Activated CD4-positive, alpha-beta T cell treated with anti-CD3 and anti-CD28 coated beads, Interleukin-2, amount 50 U/mL, for 48 hours (primary cell): ENCODE results near the gene BANP.
A peak's percentile ranks its signal among the peaks of the same experiment; 100 is the strongest.

Source experiments
- DNase-seq, 2 experiments: peaks; one replicate each; pipeline ENCODE4 v3.0.0-alpha.2; 2020

The BANP gene

DNA sequence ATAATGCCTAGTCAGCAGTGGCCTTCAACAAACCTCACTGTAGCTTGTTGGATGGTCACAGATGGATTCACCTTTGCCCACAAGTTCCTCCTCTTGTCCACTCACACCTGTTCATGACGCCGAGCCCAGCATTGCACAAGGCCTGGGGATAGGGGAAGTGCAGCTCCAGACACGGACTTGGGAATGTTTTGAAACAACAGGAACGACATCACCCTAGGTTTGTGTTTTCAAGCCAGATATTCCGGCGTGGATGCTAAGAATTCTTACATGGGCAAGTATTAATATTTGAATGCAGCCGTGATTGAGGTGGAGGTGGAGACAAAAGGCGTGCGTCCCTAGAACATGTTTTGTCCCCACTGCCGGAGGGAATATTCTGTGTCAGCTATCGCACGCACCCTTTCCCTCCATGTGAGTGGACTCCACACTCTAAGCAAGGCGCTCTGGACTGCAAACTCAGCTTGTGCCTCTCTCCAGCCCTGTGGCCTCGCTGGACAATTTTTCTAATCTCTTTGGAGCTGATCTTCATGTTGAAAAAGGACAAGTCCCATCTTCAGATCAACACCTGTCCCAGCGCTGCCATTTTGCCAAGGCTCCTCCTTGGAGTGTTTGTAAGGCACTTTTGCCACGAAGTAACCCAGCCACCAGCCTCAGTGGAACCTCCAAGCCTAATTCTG, 2.0 kb upstream of the BANP start:
- DNase-seq: no peak

DNA sequence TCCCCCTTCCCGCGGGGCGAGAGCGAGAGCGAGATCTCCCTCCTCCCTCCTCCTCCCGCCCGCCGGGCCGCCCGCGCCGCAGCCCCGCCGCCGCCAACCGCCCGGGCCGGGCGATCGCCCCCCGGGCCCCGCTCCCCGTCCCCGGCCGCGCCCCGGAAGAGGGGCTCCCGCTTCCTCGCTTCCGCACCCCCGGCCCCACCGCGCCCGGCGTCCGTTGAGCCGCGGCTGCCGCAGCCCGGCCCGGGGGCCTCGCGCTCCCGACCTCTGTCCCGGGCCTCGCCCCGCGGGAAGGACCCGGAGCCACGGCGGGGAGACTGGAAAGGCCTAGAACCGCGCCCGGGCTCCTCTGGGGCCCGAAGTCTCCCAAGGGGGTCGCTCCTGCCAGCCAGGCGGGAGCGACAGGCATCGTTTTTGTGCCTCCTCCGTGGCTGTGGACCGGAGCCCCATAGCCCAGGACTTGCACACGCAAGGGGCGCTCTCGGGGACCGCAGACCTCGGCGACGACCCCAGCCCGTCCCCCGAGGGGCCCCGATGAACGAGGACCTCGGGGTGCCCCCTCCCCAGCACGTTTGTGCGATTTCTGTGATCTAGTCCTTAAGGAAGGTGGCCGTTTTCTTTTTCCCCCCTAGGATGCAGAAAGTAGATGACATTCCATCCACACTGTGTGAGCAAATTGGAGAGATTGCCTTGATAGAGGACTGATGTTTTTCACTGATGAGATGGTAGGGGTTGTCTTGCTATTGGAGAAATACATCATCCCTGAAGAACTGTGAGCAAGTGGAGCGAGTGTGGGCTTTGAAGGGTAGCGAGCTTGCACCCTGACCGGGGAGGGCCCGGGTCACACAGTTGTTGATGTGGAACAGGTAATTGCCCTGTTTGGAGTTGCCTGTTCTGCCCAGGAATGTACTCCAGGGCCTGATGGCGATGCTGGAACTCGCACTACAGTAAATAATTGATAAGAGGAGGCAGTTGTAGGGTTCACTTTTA, 611 bp downstream of the BANP start:
- peak; percentile 29 to 36 for DNase-seq

DNA sequence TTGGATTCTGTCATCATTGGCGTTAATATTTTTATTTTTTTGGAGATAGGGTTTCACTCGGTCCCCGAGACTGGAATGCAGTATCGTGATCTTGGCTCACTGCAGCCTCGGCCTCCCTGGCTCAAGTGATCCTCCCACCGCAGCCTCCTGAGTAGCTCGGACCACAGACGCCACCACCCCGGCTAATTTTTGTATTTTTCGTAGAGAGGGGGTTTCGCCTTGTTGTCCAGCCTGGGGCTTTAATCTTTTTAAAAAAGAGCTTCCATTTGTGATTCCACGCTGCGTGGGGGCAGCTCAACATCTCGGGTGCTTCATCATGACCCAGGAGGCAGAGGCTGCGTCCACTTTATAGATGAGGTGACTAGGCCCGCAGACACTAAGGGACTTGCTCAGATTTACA, 1.5 kb downstream of the BANP start:
- no peak for DNase-seq

- no peak for DNase-seq
These were observed 2.3 kb downstream of the BANP start for GRCh38 chr16:87953308-87954215.

DNA sequence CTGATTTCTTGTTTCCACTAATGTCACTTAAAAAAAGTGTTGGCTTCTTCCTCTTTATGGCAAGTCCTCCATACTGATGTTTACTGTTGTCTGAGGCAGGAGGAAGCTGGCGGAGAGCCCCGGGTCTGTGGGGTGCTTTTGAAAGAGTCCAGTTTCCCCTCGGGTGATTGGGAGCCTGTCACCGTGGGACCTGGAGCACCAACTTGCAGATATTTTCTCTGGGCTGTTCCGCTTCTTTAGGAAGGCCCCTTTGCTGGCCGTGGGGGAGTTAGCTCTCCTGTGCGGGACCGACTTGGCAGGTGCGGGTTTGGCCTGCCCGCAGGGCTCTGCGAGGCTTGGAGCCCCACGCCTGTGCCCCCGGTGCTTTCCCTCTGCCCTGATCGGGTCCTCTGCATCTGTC, 3.1 kb downstream of the BANP start:
- no peak for DNase-seq

DNA sequence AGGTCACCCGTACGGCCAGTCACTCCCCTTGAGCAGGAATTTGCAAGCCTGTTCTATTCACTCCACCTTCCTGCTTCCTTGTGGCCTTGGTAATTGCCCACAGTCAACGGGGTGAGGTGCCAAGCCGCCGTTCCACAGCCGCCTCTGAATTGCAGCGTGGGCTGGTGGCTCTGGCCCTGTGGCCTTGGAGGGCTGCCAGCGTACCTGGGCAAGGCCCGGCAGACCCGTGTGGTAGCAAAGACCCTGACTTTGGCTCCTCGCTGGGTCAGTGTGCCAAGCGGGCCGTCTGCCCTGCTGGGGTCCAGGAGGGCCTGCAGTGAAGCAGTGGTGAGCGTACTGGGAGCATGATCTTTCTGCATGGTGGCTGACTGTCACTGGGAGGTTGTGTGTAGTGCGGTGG, 3.6 kb downstream of the BANP start:
- DNase-seq: no peak

- no peak for DNase-seq
These were observed 4.3 kb downstream of the BANP start for GRCh38 chr16:87955302-87956097.

GRCh38 chr16:87956098-87956364, 4.8 kb downstream of the BANP start:
- DNase-seq: no peak

DNA sequence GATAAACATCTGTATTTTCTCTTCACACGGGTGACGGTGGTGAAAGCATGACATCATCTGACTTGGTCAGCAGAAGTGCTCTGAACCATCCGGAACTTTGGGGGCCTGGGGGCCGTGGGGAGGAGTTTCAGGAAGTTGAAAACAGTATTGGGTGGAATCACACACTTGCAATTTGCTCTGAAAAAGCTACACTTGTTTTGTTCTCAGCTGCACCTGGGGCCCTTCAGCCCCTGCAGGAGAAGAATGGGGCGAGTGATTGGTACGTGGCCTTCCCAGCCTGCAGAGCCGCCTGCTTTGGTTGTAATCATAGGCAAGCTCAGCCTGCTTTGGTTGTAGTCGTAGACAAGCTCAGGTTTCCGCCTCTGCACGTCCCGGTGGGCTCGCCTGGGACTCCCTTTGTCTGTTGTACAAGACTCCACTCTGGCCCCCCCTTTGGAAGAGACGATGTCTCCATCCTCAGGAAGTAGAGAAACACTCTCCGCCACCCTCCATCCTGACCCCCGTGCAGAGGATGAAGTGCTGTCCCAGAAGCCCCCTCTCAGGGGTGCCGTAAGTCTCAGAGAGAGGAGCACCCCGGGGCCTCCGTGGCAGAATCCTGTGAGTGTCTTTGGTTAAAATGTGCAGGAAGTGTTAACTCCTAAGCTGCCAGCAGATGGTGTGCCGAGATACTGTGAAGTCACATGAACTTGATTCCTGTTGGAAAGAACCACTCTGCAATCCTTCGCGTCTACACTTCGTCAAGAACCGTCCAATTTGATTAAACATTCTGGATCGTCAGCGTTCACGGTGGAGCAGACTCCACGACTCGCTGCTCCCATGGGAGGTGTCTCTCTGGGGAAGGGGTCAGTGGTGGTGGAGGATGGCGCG, 5.4 kb downstream of the BANP start:
- DNase-seq: peak; percentile 76 to 81

DNA sequence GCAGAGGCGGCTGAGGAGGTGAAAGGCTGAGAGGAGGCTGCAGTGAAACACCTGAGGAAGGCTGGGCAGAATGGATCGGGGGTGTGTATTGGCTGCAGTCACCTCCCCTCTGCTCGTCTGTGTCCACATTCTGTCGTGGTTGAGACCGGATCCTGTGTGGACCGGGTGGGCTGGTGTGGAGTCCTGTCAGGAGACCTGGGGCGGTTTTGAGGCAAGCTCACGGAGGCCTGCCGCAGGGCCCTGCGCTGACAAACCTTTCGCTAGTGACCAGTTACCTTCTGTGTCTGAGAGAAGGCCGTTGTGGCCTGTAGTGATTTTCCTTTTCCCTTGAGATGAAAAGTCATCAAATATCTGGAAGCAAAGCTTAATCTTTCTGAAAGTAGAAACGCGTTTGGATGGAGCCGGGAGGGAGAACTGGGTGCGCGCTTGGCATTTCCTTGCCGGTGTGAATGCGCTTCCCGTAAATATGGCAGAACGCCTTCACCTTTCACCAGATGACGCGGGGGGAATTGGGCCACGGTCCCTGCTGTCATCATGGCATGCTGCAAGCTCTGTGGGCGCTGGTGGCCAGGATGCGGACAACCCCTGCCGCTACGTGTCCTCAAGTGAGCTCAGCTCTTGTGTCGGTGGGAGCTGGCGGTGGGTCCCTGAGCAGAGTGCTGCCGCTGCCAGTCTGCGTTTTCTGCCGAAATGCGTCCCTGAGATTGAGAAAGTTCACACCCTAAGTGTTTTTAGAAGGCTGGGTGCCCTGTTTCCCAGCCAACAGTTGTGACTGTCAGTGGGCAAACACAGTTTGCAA, 6.3 kb downstream of the BANP start:
- no peak for DNase-seq

DNA sequence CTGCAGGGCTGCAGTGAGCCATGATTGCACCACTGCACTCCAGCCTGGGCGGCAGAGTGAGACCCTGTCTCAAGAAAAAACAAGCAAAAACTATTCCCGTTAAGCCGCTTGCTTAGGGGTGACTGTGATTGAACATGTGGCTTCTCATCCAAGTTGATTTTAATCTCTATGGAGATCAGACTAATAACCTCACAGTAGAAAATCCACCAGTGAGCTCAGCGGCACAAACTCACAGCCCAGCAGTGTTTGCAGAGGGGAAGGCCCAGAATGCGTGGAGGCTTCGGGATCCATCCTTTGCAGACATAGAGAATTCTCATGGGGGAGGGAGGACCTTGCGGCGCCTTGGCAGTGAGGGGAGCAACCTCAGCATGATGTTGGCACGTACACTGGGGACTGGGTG, 7.4 kb downstream of the BANP start:
- no peak for DNase-seq

GRCh38 chr16:87959391-87959990, 8.3 kb downstream of the BANP start:
- DNase-seq: no peak

- no peak for DNase-seq
These were observed 9.1 kb downstream of the BANP start for GRCh38 chr16:87960296-87960695.

DNA sequence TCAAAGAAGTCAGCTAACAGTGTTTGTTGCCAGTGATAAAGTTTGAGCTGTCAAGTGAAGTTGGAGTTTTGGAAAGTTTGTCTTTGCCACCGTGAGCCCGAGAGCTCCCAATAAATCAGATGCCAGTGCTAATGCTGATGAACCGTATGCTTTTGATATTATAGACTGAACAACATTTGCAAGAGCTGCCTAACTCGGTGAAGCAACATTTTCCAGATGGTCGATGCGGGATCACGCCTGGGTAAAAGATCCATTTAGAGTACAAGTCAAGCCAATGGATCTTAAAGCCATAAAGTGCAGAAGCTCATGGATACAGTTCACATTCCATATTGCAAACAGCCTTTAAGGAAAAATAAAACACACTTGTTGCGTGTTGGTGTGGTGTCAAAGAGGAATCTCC, 9.6 kb downstream of the BANP start:
- DNase-seq: no peak

DNA sequence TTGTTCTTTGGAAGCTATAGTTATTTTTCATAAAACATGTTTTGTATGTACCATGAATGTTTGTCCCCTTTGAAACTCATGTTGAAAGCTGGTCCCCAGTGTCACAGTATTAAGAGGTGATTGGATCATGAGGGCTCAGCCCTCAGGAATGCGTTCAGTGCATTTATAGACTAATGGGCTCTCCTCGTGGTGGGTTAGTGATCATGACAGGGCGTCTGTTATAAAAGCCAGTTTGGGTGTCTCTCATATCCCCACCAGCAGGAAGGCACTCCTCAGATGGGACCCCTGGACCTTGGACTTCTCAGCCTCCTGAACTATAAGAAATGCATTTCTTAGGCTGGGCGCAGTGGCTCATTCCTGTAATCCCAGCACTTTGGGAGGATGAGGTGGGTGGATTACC, 10.4 kb downstream of the BANP start:
- no peak for DNase-seq

- DNase-seq: peak; percentile 71 to 81
These were observed 12.2 kb downstream of the BANP start for GRCh38 chr16:87963400-87963799.

DNA sequence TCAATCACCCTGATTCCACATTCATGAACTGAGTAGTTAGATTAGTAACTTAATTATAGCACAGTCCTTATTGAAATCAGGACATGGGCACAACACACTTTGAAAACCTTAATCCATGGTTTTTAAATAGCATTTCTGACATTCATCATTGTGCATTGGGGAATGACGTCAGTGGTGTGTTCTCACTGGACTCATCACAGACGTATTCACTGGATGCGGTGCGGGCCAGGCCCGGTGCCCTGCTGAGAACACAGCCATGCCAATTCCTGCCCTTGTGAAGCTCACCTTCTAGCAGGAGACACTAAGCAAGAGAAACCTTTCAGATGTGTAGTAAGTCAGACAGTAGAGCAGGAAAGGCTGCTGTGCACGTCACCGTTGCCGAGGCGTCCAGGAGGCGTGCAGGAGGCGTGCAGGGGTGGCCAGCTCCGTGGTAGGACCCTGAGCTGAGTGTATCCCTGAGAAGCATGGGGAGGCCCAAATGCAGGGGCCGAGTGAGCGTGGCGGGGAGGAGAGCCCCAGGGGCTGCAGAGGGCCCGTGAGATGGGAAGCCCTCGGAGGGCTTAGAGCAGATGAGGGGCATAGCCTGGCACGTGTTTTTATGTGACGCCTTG, 12.9 kb downstream of the BANP start:
- no peak for DNase-seq

GRCh38 chr16:87965417-87965816, 14.2 kb downstream of the BANP start:
- no peak for DNase-seq

DNA sequence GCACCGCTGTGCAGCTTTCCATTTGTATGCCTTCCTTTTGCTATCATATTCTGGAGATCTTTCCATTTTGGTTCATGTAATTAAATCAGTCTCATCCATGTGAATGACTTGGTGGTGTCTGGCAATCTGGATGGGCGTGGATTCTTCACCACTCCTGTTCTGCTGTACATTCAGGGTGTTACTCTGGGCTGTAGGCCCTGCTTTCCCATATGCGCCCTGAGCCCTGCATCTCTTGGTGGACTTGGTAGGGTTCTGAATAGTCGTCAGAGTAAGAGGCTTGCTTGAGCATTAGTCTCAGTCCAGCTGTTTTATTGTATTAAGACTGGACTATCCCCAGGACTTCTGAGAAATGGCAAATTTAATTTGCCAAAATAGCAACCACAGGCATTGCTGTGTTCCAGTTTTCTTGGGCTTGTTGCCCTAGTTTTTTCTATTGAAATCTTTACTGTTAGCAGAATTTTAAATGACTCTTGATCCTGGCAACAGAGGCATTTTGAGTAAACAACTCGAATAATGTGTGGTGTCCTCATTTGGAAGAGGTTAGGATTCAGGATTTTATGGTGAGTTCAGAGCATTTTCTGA, 14.9 kb downstream of the BANP start:
- DNase-seq: no peak
